Mucosa of rectum (tissue), 2 donors: ENCODE measurements around the gene FAN1.

Experiments used
- H3K27ac ChIP-seq, 2 donors: one replicate each; pipeline ENCODE4 v1.7.0; 2013; ENCODE audit warnings: inconsistent platforms in 2 of 2, low read depth in 2 of 2, low read length in 2 of 2
- H3K27me3 ChIP-seq, 2 donors: one replicate each; pipeline ENCODE4 v1.7.0; 2013; ENCODE audit warnings: low read length in 2 of 2; ENCODE audit not compliant: control insufficient read depth in 2 of 2, insufficient read depth in 2 of 2
- H3K36me3 ChIP-seq, 2 donors: one replicate each; pipeline ENCODE4 v1.7.0; 2013; ENCODE audit warnings: low read length in 2 of 2; ENCODE audit not compliant: control insufficient read depth in 2 of 2, insufficient read depth in 2 of 2
- H3K4me1 ChIP-seq, 2 donors: one replicate each; pipeline ENCODE4 v1.7.0; 2013; ENCODE audit warnings: low read length in 2 of 2, mild to moderate bottlenecking in 1 of 2; ENCODE audit not compliant: control insufficient read depth in 2 of 2, insufficient read depth in 2 of 2
- H3K4me3 ChIP-seq, 2 donors: one replicate each; pipeline ENCODE4 v1.7.0; 2013; ENCODE audit warnings: low read length in 2 of 2
- H3K9ac ChIP-seq, 2 donors: one replicate each; pipeline ENCODE4 v1.7.0; 2013; ENCODE audit warnings: low read length in 2 of 2, low read depth in 1 of 2, mild to moderate bottlenecking in 1 of 2
- H3K9me3 ChIP-seq, 2 donors: one replicate each; pipeline ENCODE4 v1.7.0; 2013; ENCODE audit warnings: low read length in 2 of 2; ENCODE audit not compliant: control insufficient read depth in 2 of 2
- donor health status: healthy.
- donor health status: Normal muscosa, but diverticular disease.

FAN1 gene

DNA sequence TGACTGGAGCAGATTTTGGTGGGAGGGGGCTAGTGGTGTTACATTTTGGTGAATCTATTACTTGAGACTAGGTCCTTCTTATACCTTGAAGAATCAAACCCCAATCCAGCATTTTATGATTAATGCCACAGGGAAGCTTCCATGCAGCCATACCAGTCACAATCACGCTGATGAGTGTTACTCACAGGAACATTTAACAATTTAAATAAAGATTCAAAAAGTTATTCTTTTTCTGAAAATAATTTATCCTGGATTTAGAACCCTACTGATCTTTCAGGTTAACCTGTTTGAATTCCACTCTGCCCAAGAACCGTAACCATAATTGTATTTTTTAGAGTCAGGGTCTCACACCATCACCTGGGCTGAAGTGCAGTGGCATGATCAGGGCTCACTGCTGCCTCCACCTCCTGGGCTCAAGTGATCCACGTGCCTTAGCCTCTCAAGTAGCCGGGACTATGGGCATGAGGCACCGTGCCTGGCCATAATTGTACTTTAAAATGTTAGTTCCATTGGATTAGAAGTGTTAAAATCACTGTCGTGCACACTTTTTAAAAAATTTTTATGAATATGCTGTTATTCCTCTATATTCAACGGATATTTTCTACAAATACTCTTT lies 88.6 kb downstream of the FAN1 start:
- peak overlapping the region; percentile 95 to 99 for H3K9ac ChIP-seq
- H3K36me3 ChIP-seq: no peaks in the 10 kb centered on the region
- peaks cover 14 to 22% of the 10 kb centered on the region in 2 donors for H3K4me1 ChIP-seq
- peak overlapping the region; percentile 98 for H3K27ac ChIP-seq
- peak overlapping the region; percentile 77 to 94 for H3K4me3 ChIP-seq
- H3K27me3 ChIP-seq: no peaks in the 10 kb centered on the region
- H3K9me3 ChIP-seq: no peaks in the 10 kb centered on the region
